SU-DHL-6 (cell line): ENCODE data around the gene CORO2A.

Experiments
- H2AFZ ChIP-seq: fragments of 200-600 bp; sonication (generic); 2 replicates; pipeline ENCODE4 v1.6.1; 2014; ENCODE audit warnings: low read depth, mild to moderate bottlenecking, moderate library complexity, mixed read lengths, antibody characterized with exemption, low read length; ENCODE audit not compliant: severe bottlenecking
- H3F3A ChIP-seq: fragments of 200-600 bp; shearing (Covaris generic); 2 replicates; pipeline ENCODE4 v1.6.0; 2016; ENCODE audit warnings: antibody characterized with exemption, mild to moderate bottlenecking; ENCODE audit not compliant: insufficient read depth
- H3K27ac ChIP-seq: fragments of 200-600 bp; sonication (generic); 2 replicates; pipeline ENCODE4 v1.5.1; 2016; ENCODE audit warnings: low read depth, mild to moderate bottlenecking, low read length, moderate library complexity, mixed read lengths
- H3K27me3 ChIP-seq: fragments of 200-600 bp; sonication (generic), shearing (Covaris generic); 2 replicates; pipeline ENCODE4 v1.6.0; 2014; ENCODE audit warnings: mild to moderate bottlenecking, low read length
- H3K36me3 ChIP-seq: fragments of 200-600 bp; sonication (generic); 2 replicates; pipeline ENCODE4 v1.6.1; 2014; ENCODE audit warnings: mild to moderate bottlenecking, low read length, mixed read lengths
- H3K4me2 ChIP-seq: fragments of 300-600, 200-600 bp; shearing (Covaris generic), sonication (generic); 2 replicates; pipeline ENCODE4 v1.6.0; 2014; ENCODE audit warnings: low read length, low read depth, mild to moderate bottlenecking; ENCODE audit not compliant: poor library complexity, severe bottlenecking
- H3K4me3 ChIP-seq: fragments of 200-600 bp; sonication (generic); 2 replicates; pipeline ENCODE4 v1.5.1; 2014; ENCODE audit warnings: antibody characterized with exemption, low read length, mild to moderate bottlenecking, mixed read lengths; ENCODE audit not compliant: insufficient read depth, poor library complexity, severe bottlenecking
- H3K79me2 ChIP-seq: fragments of 200-600 bp; sonication (generic); 2 replicates; pipeline ENCODE4 v1.6.1; 2014; ENCODE audit warnings: mild to moderate bottlenecking, low read length, moderate library complexity; ENCODE audit not compliant: insufficient read depth
- H3K9ac ChIP-seq: fragments of 200-600 bp; sonication (generic); 2 replicates; pipeline ENCODE4 v1.7.0; 2014; ENCODE audit warnings: mild to moderate bottlenecking, low read length
- H3K9me2 ChIP-seq: fragments of 200-600 bp; sonication (generic); replicated peaks from 2 replicates; pipeline ENCODE4 v1.6.1; 2014; ENCODE audit warnings: low read length; ENCODE audit not compliant: insufficient read depth
- H3K9me3 ChIP-seq: fragments of 200-600 bp; sonication (generic); 2 replicates; pipeline ENCODE4 v1.6.1; 2014; ENCODE audit warnings: low read length, mixed read lengths; ENCODE audit not compliant: insufficient read depth
- H4K20me1 ChIP-seq: fragments of 200-600 bp; sonication (generic); 2 replicates; pipeline ENCODE4 v1.6.1; 2014; ENCODE audit warnings: low read depth, mild to moderate bottlenecking, antibody characterized with exemption, low read length, moderate library complexity, mixed read lengths
- CTCF ChIP-seq: fragments of 200-600 bp; sonication (generic); IDR thresholded peaks from one replicate; pipeline ENCODE4 v1.5.1; 2017; ENCODE audit warnings: antibody characterized with exemption, mild to moderate bottlenecking, low read length, moderate library complexity; ENCODE audit not compliant: insufficient read depth, poor library complexity, severe bottlenecking
- EZH2phosphoT487 ChIP-seq: fragments of 200-600 bp; sonication (generic), shearing (Covaris generic); conservative IDR thresholded peaks from 2 replicates; pipeline ENCODE4 v1.6.1; 2018; ENCODE audit warnings: mild to moderate bottlenecking, antibody characterized with exemption, low read length, moderate library complexity, mixed read lengths

The CORO2A gene

GRCh38 chr9:98191181-98191608 lies 1.2 kb downstream of the CORO2A start:
- H3K9me2 ChIP-seq: no peaks in the 10 kb centered on the region
- no peak overlapping the region for H3K27ac ChIP-seq
- H3K79me2 ChIP-seq: no peaks in the 10 kb centered on the region
- H3F3A ChIP-seq: no peaks in the 10 kb centered on the region
- no peaks in the 10 kb centered on the region for H3K36me3 ChIP-seq
- H3K27me3 ChIP-seq: 0 out of 2 replicates have a peak, but pooled peaks cover 3% of the 10 kb centered on the region
- no peaks in the 10 kb centered on the region for H3K9me3 ChIP-seq
- no peak overlapping the region for H3K4me2 ChIP-seq
- H2AFZ ChIP-seq: no peak overlapping the region
- no peaks in the 10 kb centered on the region for H4K20me1 ChIP-seq
- no peak overlapping the region for H3K9ac ChIP-seq
- H3K4me3 ChIP-seq: no peak overlapping the region
- TF ChIP-seq CTCF (no peak), EZH2phosphoT487 (no peak)

- H3K27ac ChIP-seq: no peak overlapping the region
- no peaks in the 10 kb centered on the region for H3K36me3 ChIP-seq
- H2AFZ ChIP-seq: no peak overlapping the region
- H3K4me2 ChIP-seq: no peak overlapping the region
- H3K27me3 ChIP-seq: 0 out of 2 replicates have a peak, but pooled peaks cover 3% of the 10 kb centered on the region
- no peaks in the 10 kb centered on the region for H3K9me3 ChIP-seq
- no peaks in the 10 kb centered on the region for H3F3A ChIP-seq
- H3K4me3 ChIP-seq: no peak overlapping the region
- no peaks in the 10 kb centered on the region for H3K9me2 ChIP-seq
- no peaks in the 10 kb centered on the region for H4K20me1 ChIP-seq
- TF ChIP-seq CTCF (no peak), EZH2phosphoT487 (no peak)
- H3K9ac ChIP-seq: no peak overlapping the region
- H3K79me2 ChIP-seq: no peaks in the 10 kb centered on the region
Measured at GRCh38 chr9:98190757-98191105, 1.7 kb downstream of the CORO2A start.

- no peak for TF ChIP-seq EZH2phosphoT487
- TF ChIP-seq CTCF: no peak
- H3K27me3 ChIP-seq: 0 out of 2 replicates have a peak, but pooled peaks cover 3% of the 10 kb centered on the region
- H3K4me2 ChIP-seq: no peak overlapping the region
- no peak overlapping the region for H3K4me3 ChIP-seq
- no peaks in the 10 kb centered on the region for H3K36me3 ChIP-seq
- no peak overlapping the region for H3K9ac ChIP-seq
- H3K79me2 ChIP-seq: no peaks in the 10 kb centered on the region
- H3K27ac ChIP-seq: no peak overlapping the region
- H4K20me1 ChIP-seq: no peaks in the 10 kb centered on the region
- H3F3A ChIP-seq: no peaks in the 10 kb centered on the region
- H3K9me2 ChIP-seq: no peaks in the 10 kb centered on the region
- H2AFZ ChIP-seq: no peak overlapping the region
- no peaks in the 10 kb centered on the region for H3K9me3 ChIP-seq
Measured at GRCh38 chr9:98189412-98189811, 3.0 kb downstream of the CORO2A start.
